ENCODE data around the gene FHDC1.

The FHDC1 gene

DNA sequence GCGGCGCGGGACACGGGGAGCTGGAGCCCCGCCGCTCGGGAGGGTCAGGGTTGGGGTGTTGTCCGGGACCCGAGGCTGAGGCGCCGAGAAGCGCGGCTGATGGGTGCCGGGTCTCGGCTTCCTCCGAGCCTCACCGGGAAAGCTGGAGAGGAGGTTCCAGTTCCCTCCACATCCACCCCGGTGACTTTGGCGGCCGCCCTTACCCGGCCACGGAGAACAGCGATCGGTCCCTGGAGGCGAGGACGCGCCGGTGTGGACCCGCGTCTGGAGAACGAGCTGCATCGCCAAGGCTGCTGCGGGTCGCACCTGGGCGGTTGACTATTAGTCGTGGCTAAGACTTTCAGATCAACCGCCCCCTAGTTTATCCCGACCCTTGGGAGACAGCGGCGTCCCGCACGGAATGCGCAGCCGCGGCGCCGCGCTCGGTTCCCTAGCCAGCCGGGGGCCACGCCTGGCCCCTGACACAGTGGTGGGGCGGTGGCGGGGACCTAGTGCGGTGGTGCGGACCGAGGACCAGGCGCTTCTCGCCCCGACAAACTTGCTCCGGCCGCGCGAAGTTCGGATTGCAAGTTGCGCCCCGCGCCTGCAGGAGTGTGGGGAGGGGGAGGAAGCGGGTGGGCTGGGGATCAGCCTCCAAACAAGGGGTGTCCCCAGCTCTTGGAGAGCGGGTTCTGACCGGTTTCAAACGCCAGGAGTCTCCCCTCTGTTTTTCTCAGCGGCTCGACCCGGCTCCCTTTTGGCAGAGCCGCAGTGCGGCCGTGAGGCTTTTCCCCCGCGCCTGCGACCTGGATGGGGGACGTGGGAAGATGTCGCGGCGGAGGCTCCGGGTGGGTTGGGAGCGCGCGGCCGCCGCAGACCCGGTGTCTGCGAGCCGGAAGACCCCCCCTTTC is 568 bp downstream of the FHDC1 start:
- peak; percentile 54 for DNase-seq

DNA sequence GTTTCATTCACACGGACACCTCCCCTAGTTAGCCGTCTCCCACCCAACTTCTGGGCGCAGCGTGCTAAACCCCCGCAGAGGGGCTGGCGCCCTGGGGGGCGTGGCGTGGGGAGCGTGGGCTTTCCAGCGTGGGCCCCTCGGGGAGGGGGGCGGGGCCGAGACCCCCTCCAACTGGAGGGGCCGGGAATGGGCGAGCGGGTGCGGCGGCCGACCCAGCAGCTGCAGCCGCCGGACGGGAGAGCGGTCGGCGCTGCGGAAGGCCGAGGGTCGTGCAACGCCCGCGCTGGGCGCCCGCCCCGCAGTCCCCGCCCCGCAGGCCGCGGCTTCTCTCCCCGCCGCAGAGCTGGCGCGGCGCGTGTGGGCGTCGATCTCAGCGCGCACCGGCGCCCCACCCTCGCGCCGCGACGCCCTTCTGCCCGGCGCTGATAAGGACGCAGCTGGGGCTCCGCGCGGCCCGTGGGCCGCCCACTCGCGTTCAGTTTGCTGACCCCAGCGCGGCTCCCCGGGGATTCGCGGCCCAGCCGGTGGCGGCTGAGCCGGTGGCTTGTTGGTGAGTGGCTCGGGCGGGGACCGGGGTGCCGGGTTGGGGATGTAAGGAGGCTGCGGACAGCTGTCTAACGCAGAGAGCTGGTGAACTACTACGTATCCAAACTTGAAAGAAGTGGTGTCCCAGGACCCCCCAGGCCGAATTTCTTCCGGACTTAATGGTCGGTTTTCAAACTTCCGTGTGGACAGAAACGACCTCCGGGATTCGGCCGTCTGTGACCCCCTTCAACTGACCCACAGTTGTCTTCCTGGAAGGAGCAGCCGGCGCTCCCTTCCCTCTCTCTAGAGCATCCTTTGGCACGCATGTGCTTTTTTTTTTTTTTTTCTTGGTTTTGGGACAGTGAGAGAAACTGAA is 1.5 kb downstream of the FHDC1 start:
- peak; percentile 83 for DNase-seq

DNA sequence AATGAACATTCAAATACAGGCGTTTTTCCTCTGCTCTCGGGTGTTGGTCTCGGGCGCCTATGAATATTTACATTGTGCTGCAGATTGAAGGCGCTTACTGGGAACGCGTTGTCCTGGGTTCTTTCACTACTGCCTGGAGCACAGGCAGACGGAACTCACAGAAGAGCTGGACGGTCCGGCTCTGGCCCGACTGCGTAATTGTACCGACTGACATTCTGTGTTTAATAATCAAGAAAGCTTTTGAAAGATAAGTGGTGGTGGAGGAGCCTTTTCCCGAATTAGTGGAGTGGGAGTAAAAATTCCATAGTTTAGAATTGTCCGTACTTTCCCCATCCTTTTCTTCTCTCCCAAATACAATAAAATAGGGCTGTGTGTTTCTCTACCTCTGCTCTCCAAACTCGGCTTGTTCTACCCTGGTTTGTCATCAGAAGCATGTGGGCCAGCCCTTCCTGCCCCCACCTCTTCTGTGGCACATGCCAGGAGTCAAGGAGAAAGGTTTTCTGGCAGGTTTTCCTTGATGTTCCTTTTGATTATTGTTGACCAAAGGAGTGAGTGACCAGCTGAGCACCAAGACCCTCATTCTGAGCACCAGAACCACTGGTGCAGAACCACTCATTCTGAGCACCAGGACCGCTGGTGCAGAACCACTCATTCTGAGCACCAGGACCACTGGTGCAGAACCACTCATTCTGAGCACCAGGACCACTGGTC is 2.3 kb downstream of the FHDC1 start:
- DNase-seq = peak; percentile 23

DNA sequence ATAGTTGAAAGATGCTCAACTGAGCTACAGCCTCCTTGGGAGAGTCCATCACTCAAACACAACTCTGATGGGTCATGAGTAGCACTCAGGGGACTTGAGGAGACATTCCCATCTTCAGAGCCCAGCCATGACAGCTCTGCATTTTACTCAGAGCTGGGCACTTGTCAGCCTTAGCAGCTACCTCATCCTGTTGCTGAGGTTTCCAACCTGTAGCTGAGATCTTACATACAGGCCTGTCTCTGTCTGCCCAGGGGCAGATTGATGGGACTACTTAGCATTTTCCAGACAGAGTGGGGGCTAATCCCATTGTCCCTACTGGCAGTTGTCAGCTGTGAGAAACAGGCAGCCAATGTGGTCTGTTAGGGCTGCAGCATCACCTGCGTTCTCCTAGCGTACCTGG is 3.5 kb downstream of the FHDC1 start:
- DNase-seq = no peak

DNA sequence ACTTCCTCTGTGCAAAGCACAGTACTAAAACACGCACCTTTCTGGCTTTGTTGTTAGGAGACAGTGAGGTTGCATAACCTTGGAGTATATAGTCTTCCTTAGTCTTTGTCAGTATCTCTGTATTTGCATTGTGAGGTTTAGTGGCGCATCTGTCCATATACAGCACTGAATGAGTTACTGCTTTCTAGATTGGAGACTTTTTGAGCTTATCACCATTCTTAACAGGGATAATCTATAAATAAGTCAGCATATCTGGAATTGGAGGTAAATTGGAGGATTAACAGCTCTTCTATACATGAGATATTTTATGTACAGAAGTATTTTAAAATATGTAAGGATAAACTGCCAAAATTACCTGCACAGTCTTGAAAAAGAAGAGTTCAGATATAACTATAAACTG is 4.3 kb downstream of the FHDC1 start:
- no peak for DNase-seq

DNA sequence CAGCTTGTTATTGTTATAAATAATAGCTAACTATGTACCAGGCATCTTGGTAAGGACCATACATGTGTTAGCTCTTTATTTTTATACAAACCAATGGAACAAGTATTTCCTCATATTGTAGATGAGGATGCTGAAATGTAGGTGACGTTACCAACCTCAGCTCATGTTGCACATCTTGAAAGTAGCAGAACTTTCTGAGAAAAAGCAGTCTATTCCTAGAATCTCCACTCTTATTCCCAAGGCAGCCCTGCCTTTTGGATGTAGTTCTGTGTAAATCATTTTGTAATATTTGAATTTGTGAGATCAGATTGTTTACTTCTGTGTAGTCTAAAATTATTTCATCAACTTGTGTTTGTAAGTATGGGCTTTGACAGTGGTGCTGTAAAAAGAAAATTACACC is 5.3 kb downstream of the FHDC1 start:
- no peak for DNase-seq

DNA sequence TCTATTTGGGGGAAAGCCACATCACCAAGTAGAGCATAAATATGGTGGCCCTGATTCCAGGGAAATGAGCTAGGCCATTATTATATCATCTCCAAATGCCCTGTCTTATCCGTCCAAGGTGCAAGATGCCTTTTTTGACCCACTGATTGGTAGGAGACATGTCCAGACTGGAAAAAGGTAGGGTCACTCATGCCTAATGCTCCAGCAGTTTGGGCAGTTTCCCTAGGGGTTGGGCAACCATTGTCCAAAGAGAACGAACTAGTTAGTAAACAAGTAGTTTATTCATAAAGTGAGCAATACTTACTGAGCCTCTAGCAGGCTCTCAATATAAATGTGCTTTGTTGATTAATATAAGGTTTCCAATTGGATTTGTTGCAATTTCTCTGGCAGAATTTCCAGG is 6.2 kb downstream of the FHDC1 start:
- DNase-seq = no peak

DNA sequence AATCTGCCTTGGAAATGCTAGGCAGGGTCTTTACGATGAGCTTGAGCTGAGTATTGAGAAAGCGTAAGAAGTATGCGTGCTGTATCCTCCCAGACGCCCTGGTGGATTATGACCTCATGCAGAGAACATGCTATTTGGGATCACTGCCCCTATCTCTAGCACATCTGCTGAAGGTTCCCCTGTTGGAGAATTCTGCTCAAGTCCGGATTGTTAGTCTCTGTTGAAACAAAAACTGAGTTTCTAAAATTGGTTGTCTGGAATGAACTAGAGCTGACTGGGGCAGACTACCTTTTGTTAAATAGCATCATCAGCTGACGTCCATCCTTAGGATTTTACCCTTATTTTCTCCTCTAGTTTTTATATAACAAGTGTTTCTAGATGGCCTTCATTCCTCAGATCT is 7.5 kb downstream of the FHDC1 start:
- no peak for DNase-seq

DNA sequence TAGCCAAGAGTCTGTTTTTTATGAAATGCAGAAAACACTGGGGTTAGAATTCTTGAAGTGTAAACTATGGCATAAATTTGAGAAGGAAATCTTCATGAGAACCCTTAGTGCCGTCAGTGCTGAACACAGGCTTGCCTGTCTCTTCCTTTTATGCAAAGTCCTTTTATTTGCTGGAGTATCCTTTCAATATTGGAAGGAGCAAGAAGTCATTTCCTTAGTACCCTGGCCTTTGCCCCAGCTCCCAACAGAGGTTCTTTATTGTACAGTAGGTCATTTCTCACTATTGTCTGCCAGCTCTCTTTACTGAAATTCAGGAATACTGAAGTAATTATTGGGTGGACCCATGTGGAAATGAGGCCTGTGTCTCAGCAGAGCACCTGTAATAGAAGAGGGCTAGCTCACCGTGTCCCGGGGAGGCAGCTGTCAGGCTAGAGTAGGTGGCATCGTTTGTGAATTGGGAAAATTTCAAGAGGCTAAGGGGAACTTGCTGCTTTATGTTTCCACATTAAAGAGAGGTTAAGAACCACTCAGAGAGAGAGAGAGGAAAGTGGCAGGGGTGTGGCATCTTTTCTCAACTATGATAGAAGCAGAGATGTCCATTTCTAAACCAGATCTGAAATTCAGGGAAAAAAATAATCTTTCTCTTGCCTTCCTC is 8.7 kb downstream of the FHDC1 start:
- no peak for DNase-seq

DNA sequence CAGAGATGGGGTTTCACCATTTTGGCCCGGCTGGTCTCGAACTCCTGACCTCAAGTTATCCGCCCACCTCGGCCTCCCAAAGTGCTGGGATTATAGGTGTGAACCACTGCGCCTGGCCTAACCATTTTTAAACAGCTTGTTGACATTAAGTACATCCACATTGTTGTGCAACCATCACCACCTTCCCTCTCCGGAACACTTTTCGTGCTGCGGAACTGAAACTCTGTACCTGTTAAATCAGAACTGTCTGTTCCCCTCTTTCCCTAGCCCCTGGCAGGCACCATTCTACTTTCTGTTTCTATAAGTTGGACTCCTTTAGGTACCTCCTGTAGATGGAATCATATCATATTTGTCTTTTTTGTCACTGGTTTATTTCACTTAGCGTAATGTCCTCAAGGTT is 9.5 kb downstream of the FHDC1 start:
- no peak for DNase-seq

DNA sequence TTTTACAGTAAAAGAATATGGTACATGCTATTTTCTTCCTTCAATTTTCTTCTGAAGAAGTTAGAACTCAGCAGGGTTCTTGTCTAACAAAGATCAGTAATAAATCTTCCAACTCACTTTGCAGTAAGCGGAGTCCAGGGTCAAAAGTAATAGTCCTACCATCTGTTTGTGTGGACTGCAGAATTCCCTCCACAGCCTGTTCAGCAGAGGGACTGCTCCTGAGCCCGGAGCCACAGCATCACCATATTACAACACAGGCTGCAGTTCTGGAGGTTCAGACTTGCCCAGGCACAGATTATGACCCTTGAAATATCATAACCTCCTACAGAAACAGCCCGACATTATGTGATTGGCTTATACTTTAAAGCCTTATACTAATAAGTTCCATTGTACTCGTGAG is 10.3 kb downstream of the FHDC1 start:
- no peak for DNase-seq

DNA sequence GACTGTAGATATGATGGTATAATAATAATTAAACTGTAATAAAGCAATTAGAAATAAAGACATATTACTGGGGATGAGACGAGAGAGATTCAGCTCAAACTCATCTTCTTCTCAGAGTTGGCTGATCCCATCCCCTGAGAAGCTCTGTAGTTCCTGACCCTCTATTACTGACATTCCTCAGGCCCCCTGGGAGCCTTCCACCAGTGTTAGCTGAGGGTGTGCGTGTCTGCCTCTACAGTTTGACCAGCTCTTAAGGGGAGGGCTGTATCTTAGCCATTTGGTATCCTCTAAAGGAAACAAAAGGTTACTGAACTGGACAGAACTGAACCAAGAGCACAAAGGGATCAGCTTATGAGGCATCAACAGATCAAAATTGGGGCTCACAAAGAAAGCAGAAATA is 11.2 kb downstream of the FHDC1 start:
- no peak for DNase-seq

DNA sequence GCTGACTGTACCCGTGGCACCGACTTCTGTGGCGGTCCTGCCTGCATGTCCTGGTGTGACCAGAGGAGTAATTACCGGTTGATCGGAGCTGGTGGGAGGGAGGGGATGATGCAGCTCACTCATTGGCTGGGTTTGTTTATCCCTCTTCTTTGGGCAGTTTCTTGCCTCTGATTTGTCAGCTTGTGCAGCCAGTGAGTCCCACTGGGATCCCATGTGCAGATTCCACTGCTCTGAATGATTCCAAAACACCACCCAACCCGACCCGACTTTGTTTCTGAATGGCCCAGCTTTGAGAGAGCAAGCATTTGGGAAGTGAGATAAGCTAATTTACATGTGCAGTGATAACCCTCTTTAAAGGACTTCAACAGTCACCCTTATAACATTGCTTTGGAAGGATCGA is 13.8 kb downstream of the FHDC1 start:
- peak; percentile 24 for DNase-seq

DNA sequence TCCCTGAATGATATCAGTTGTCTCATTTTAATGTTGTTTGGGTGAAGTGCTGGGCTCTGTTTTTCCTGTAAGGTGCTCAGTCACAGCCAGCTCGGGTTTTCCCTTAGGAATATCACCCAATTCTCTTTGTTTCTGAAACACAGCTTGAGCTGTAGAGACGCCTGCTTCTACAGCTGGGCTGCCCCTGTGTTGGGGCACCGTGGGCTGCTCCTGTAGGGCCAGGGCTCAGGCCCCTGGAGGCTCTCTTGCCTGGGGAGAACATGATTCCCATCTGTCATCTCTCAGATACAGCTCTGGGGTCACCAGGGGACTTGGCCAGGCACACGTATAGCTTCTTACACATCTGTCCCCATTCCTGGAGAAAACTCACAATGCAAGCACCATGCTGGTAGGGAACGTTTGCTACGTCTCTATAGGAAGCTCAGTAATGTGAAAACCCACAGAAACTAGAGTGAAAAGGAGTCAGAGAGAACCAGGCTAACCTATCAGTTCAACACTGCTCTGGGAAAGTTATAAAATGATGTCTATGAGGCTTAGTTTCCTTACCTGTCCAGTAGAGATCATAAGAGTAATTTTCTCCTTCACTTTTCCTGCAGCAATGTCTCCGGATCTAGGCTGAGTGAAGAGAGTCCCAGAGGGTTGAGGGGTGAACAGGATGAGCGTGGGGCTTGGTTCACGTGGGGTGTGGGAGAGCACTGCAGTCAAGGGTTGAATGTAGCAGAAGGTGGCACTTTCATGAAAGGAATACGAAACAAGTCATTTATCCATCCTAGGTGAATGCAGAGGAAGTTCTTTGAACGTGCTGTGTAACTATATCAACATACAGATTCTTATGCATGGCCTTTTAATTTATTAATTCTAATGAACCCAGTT is 14.5 kb downstream of the FHDC1 start:
- DNase-seq = no peak

DNA sequence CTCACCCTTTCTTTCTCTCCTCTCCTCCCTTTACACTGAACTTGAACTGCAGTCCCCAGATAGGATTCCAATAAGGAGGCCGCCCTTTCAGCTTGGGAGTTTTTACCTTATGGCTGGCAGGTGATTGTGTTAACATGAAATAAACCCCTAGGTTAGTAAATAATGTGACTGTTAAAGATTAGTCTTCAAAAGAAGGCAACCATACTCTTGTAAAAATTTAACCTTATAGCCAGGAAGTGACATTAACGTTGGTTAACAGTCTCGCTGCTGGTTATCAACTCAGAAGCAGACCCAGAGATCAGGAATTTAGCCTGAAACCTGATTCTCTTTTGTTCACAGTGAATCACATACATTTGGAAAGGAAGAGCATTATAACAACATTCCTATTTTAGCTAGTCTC is 15.2 kb downstream of the FHDC1 start:
- no peak for DNase-seq

DNA sequence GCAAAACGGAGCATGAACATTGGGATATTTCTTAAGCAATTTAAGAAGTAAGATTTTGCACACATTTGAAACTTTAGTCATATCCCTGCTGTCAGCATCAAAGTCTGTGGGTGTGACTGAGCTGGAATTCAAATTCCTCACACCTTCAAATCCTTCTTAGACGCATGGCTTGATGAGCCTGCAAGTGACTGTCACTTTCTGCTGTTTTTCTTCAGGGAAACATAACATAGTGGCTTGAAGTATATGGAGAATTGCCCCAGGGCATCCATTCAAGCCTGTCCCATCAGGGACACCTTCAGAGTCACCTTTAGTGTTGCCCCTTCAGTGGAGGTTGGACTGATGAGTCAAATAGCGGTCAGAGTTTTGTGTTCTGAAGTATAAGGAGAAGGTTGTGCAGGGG is 17.4 kb downstream of the FHDC1 start:
- DNase-seq = no peak

DNA sequence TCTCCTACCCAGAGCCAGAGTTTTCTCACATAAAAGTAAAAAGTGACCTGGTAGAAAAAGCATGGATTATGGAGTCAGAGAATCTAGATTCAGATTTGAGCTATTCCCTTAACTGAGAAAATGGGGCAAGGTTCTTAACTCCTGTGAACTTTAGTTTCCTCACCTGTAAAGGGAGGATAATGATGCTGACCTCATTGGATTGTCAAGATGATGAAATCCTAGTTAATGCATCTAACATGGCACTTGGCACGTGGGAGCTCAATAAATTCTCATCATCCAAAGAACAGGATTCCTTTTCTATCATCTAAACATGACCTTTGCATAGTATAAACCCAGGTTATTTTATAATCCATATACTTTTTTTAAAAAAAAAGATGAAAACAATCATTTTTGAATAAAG is 18.6 kb downstream of the FHDC1 start:
- DNase-seq = no peak

DNA sequence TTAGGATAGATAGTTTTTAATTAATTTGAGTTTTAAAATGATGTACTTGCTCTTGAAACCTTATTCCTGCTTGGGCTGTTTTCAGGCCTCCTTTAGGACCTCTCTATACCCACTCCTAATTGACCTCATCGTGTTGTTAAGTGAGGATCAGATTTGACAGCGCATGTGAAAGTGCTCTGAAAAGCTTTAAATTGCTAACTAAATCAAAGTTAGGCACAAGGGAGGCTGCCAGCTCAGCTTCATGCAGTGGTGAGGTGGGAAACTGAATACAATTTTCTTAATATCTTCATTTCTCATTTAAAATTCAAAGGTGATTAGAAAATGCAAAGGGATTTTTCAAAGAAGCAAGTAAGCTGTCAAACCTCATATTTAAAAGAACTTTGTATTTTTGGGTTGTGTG is 20.0 kb downstream of the FHDC1 start:
- no peak for DNase-seq

DNA sequence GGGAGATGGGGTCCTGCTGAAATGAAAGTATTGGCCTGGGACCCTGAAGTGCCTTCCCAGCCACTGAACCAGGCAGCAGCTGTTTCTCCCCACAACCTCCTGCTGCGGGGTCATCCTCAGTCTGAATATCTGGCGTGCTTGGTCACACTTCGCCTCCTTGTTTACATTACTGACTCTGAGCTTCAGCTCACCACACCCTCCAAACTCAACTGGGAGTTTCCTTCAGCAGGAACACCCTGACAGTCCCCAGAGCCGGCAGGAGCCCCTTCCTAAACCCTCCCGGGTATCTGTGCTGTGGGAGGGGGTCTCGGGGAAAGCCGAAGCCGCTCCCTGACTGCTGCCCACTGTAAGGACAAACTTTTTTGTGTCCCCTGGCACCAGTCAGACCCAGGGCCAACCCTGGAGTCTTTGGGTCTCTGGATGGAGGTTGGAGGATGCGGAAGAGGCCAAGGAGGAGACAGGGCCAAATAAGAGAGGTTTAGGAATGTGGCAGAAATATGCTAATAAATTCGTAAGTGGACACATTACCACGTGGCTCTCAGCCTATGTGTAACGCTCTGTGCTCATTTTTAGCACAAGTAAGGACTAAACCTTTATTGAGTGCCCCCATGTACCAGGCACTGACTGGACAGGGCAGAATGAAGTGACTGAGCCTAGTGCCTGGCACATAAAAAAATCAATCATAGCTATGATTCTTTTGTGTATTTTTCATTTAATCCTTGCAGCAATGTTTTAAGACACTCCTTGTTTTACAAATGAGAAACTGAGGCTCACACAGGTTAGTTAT is 20.7 kb downstream of the FHDC1 start:
- no peak for DNase-seq

DNA sequence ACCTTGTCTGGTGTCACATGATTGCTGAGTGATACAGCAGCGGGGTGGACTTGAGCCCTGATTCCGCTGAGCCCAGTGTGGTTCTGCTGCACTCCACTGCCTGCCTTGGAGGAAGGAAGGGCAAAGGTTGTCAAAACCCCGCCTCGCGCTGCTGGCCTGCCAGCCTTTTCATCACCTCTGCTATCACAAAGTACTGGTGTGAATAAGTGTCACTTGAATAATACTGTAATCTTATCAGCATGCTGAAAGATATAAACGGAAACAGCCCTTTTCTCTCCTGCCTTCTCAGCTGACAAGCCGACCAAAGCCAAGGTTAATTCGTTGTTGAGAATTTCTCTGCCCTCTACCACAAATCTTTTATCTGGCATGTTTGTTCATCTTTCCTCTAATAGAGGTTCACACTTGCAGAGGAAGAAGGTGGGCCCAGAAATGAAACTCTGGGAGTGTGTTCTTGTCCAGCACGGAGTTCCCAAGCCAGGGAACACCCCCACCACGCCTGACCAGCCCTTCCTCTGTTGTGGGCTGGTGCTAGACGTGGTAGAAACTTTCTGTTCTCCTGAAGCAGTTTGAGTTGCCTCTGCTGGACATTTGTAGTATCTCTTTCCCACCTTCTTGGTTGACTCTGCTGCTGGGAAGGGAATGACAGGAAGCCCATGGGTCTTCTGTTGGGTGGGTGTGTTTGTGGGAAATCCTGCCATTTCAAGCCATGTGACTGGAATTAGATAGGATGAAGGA is 21.5 kb downstream of the FHDC1 start:
- peak; percentile 79 for DNase-seq

Data from hematopoietic multipotent progenitor cell treated with erythropoietin and hydrocortisone succinate and interleukin-3 and kit ligand, for 6 days (in vitro differentiated cells).